Bronchial epithelial cell (primary cell): ENCODE data around the gene EP400. TPM values are rescaled to one million over a fixed set of nuclear protein-coding genes. Genes with fewer than 3 reads are reported as not detected.

ENCODE experiments used
- DNase-seq: peaks from one replicate; pipeline ENCODE4 v3.0.0-alpha.2; 2010; ENCODE audit warnings: low read depth
- FAIRE-seq: peaks from 2 replicates; lab custom pipeline; 2011; peaks lifted over from hg19 to GRCh38; lab: Jason Lieb, UNC
- H3K27me3 ChIP-seq: 2 replicates; pipeline ENCODE4 v1.5.1; 2011; ENCODE audit warnings: low read length; ENCODE audit not compliant: control insufficient read depth, insufficient read depth
- H3K36me3 ChIP-seq: 2 replicates; pipeline ENCODE4 v1.5.1; 2011; ENCODE audit warnings: low read length; ENCODE audit not compliant: control insufficient read depth, insufficient read depth
- H3K4me3 ChIP-seq: 2 replicates; pipeline ENCODE4 v1.5.1; 2011; ENCODE audit warnings: mild to moderate bottlenecking, low read depth, low read length, control low read depth
- total RNA-seq: library from RNA; depleted of rRNA; stranded (reverse); fragments of >200 nt; gene quantifications from 2 replicates; pipeline ENCODE4 v1.2.1, GENCODE V29; 2014
- TF ChIP-seq, protein P1 (sequence below): IDR thresholded peaks from 2 replicates; pipeline ENCODE4 v1.5.1; 2011; ENCODE audit warnings: mild to moderate bottlenecking, moderate library complexity, low read length, control low read depth, inconsistent platforms; ENCODE audit not compliant: insufficient read depth, severe bottlenecking

EP400 gene
- total RNA-seq, 1 donor from 2014 or later, result 5.8 TPM

- DNase-seq (no peak), FAIRE-seq (no peak)
- no peak overlapping the region for H3K4me3 ChIP-seq
- TF ChIP-seq, protein P1, sequence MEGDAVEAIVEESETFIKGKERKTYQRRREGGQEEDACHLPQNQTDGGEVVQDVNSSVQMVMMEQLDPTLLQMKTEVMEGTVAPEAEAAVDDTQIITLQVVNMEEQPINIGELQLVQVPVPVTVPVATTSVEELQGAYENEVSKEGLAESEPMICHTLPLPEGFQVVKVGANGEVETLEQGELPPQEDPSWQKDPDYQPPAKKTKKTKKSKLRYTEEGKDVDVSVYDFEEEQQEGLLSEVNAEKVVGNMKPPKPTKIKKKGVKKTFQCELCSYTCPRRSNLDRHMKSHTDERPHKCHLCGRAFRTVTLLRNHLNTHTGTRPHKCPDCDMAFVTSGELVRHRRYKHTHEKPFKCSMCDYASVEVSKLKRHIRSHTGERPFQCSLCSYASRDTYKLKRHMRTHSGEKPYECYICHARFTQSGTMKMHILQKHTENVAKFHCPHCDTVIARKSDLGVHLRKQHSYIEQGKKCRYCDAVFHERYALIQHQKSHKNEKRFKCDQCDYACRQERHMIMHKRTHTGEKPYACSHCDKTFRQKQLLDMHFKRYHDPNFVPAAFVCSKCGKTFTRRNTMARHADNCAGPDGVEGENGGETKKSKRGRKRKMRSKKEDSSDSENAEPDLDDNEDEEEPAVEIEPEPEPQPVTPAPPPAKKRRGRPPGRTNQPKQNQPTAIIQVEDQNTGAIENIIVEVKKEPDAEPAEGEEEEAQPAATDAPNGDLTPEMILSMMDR, result no peak
- no peaks in the 10 kb centered on the region for H3K27me3 ChIP-seq
- H3K36me3 ChIP-seq, result peaks cover 10% of the 10 kb centered on the region
Measured at GRCh38 chr12:132117558-132117875, 167.8 kb downstream of the EP400 start.

DNA sequence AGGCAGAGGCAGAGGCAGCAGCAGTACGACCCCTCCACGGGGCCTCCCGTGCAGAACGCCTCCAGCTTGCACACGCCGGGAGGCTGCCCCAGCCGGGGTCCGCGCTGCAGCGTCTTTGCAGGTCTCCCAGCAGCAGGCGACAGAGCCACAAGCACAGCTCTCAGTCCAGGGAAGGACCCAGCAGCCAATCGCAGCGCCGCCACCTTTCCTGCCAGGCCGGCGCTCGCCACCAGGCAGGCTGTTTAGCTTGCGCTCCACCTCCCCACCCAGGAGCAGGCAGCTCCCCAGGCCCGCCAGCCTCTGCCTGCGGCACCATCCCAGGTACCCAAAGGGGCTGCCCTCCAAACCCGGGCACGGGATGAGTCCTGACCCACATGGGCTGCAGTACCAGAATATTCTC, 169.1 kb downstream of the EP400 start:
- Histone ChIP-seq H3K4me3 (no peak overlapping the region), H3K36me3 (peaks cover 11% of the 10 kb centered on the region), H3K27me3 (no peaks in the 10 kb centered on the region)
- TF ChIP-seq, protein P1, result no peak
- FAIRE-seq, result no peak
- no peak for DNase-seq

- Histone ChIP-seq H3K36me3 (peaks cover 10% of the 10 kb centered on the region), H3K4me3 (no peak overlapping the region), H3K27me3 (no peaks in the 10 kb centered on the region)
- DNase-seq, result no peak
- TF ChIP-seq, protein P1, result no peak
- no peak for FAIRE-seq
Measured at GRCh38 chr12:132121283-132121682, 171.5 kb downstream of the EP400 start.

- no peak for DNase-seq
- TF ChIP-seq, protein P1, result no peak
- no peak overlapping the region for H3K4me3 ChIP-seq
- FAIRE-seq, result no peak
- H3K36me3 ChIP-seq, result peaks cover 13% of the 10 kb centered on the region
- H3K27me3 ChIP-seq, result no peaks in the 10 kb centered on the region
Measured at GRCh38 chr12:132123970-132124765, 174.4 kb downstream of the EP400 start.

- no peaks in the 10 kb centered on the region for H3K27me3 ChIP-seq
- TF ChIP-seq, protein P1, result no peak
- FAIRE-seq (peak; percentile 66), DNase-seq (no peak)
- peaks cover 13% of the 10 kb centered on the region for H3K36me3 ChIP-seq
- no peak overlapping the region for H3K4me3 ChIP-seq
Measured at GRCh38 chr12:132124766-132125425, 175.2 kb downstream of the EP400 start.
